LNCAP (cell line): Measurements from ENCODE around the gene CKAP5.

Experiments
- CTCF ChIP-seq: fragments of 450-650 bp; IDR thresholded peaks from 2 replicates; pipeline ENCODE4 v1.5.1; 2017; ENCODE audit warnings: mild to moderate bottlenecking

Gene CKAP5

GRCh38 chr11:46724088-46724487 lies 122.0 kb downstream of the CKAP5 start:
- TF ChIP-seq CTCF: no peak

DNA sequence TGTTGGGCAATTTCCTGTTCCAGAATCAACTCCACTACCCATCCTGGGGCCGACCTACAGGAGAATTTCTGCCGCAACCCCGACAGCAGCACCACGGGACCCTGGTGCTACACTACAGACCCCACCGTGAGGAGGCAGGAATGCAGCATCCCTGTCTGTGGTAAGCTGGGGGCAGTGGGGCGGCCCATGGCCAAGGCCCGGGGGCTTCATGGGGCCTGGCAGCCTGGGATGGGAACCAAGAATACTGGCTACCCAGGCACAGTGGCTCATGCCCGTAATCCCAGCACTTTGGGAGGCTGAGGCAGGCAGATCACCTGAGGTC lies 122.8 kb downstream of the CKAP5 start:
- no peak for TF ChIP-seq CTCF

DNA sequence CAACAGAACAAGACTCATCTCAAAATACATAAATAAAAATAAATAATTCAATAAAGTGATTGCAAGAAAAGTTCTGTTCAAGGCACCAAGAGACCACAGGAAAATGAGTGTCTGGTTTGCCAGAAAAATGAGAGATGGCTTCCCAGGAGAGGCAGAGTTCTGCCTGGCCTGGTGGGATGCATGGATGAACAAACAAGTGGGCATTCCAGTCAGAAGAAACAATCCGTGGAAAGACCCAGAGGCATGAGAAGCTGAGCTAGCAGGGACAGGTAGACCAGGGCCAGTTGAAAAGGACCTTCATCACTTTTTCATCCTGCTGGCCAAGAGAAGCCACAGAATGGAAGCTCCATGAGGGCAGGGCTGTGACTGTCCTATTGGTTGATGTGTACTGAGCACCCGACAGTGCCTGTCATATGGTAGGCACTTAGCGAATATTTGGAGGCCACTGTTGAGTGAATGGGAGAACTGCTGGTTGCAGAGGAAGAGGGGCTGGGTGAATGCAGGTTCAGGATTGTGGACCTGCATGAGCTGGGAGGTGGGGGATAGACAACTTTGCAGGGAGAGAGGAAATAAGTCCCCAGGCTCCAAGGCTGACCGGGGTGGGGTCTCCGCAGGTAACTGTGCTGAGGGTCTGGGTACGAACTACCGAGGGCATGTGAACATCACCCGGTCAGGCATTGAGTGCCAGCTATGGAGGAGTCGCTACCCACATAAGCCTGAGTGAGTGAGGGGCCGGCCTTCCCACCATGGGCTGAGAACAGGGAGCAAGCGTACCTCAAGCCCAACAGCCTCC lies 123.3 kb downstream of the CKAP5 start:
- TF ChIP-seq CTCF: no peak

- TF ChIP-seq CTCF: no peak
These were observed 124.8 kb downstream of the CKAP5 start for GRCh38 chr11:46721286-46721685.

- no peak for TF ChIP-seq CTCF
These were observed 126.4 kb downstream of the CKAP5 start for GRCh38 chr11:46719543-46720218.

- no peak for TF ChIP-seq CTCF
These were observed 127.0 kb downstream of the CKAP5 start, which contains the start of gene F2 for GRCh38 chr11:46719048-46719542. F2 (plus strand) TSS chr11:46719213; CDS start chr11:46719236, 23 bp downstream.

GRCh38 chr11:46718155-46719019 lies 127.7 kb downstream of the CKAP5 start:
- no peak for TF ChIP-seq CTCF
